ENCODE data around the gene THEM5.

Gene THEM5

DNA sequence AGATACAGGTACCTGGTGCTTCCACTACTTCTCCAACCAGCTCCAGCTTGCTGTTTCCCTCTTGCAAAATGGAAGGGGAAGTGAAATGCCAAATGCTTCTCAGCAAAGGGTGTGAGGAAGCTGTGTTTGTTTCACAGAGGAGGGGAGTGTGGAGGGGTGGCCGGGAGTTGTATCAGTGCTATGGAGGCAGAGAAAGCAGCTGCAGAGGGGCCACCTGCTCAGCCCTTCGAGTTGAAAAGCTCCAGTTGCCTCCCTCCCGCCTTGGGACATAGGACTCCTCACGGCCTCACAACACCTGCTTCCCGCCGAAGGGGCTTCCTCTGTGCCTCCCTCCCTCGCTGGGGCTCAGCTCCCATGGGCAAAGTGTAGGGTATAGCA lies 36.2 kb downstream of the THEM5 start:
- DNase-seq, result no peak

DNA sequence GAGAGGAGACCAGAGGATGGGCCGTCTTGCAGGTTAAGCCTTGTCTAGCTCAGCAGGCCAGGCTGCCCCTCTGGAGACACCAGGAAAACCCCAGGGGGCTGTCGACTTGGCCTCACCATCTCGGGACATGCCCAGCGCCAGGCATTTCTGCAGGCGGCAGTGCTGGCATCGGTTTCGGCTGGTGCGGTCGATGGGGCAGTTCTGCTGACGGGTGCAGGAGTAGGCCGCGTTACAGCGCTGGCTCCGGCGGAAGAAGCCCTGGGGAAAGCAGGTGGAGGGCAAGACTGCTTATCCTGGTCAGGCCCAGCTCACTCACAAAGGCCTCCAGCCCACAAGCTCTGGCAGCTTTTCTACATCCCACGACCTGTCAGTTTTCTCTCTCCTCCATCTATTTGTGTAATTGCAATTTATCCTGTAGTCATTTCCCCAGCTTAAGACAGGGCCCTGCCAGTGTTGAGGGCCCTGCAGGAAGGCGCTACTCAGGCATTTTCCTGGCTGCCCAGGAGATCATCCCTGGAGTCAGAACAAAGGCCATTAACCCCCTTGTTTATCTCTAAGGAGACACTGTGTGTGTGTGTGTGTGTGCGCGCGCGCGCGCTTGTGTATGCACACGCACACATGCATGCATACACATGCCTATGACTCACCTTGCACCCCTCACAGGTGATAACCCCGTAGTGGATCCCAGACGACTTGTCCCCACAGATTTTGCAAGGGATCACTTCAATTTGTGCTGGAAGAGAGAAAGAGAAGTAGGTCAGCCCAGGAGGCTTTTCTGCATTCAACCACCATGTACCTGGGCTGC lies 36.8 kb downstream of the THEM5 start:
- no peak for DNase-seq

DNA sequence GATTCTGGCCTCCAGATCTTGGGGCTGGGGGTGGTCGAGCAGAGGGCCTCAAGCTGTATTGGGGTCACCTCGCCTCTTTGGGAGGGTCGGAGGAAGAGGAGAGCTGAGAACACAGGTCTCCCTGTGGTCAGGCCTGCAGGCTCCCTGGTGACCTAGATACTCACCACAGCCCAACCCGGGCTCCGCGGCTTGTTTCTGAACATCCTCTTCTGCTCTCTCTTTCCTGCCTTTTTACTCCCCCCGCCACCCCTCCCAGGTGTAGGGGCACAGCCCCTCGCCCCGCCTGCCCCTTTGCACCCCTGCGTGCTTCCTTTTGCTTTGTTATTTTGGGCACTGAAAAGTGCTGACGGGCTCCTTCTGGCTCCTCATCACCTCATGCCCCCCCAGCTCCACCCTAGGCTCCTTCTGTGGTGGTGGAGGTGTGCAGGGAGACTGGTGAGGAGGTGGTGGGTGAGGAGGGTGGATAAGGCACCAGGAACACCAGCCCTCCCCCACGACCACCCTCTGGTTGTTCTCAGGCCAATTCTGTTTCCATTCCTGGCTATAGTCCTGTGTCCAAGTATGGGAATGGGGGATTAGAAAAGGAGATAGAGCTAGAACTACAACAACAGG lies 37.7 kb downstream of the THEM5 start:
- no peak for DNase-seq

DNA sequence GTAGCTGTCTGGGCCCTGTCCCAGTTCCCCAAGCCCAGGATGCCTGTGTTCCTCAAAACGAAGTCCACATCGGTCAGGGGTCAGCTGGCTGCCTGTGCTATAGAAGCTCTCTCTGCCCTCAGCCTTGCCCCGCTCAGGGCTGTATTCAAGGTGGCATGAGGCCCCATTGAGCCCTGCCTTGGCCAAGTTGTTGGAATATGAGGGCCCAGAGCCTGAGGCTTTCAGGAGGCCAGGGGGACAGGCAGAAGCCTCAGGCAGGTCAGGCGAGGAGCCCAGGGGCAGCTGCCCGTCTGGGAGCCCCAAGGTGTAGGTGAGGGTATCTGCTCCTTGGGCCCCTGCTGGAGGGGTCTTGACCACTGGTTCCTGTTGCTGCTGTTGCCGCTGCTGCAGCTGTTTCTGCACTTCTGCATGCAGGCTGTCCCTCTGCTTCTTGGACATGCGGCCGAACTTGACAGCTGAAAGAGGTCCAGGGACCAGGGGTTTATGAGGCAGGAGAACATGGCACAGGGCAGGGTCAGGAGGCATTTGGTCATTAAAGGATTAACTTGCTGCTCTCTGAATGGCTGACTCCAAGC lies 38.5 kb downstream of the THEM5 start:
- DNase-seq, result no peak

DNA sequence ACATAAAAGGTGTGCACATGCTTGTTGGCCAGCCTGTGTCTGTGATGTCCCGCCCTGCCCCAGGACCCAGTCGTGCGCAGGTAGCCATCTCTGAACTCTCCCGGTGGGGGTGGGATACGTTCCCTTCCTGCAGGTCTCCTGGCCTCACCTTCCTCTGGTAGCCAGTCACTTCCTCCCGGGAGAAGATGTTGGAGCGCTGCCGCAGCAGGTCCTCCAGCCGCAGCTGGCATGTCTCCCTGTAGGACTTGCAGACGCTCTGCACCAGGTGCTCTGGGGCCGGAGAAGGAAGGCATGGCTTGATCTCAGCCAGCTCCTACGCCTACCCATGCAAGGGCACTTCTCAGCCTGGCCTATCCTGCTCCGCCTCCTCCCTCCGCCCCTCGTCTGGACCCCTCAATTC lies 39.1 kb downstream of the THEM5 start:
- no peak for DNase-seq

DNA sequence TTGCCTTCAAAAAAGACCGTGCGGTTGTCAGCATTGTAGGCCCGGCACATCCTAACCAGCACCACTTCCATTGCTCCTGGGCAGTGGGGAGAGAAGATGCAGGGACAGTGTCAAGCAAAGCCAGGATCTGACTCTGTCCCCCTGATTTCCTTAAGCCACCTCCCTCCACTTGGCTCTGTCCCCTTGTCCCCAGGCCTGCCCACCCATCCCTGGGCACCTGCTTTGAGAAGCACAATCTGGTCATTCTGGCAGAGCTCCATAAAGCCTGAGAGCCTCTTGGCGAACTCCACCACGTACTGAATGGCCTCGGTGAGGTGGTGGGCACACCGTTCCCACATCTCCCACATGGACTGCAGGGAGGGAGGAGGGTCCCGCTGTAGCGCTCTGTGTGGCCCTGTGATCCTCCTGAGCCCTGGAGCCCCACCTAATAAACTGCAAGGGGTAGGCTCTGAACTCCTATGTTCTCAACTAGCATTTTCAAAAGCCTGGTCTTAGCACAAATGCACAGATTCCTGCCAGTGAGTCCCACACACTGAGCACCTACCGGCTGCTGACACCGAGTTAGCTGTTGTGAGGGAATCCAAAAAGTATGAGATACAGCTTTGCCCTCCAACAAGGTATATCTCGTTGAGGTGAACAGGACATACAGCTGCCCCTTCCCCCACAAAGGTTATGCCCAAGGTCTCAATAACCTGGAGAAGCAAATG lies 40.1 kb downstream of the THEM5 start:
- DNase-seq, result no peak

DNA sequence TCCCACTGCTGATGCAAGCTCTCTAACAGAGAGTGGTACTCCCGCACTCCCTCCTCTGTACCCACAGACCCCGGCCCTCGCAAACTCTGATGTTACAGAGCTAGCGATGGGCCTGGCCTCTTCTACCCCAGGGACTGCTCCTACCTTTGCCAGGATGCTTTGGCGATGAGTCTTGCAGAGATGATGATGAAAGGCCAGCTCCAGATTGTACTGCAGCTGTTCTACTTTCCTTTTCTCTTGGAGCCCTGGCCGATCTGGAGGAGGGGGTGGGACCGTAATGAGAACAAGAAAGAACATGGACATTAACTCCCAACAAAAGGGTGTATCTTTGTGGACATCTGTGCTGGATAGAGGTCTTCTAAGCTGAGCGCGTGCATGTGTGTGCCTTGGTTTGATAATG lies 42.3 kb downstream of the THEM5 start:
- peak; percentile 48 for DNase-seq

DNA sequence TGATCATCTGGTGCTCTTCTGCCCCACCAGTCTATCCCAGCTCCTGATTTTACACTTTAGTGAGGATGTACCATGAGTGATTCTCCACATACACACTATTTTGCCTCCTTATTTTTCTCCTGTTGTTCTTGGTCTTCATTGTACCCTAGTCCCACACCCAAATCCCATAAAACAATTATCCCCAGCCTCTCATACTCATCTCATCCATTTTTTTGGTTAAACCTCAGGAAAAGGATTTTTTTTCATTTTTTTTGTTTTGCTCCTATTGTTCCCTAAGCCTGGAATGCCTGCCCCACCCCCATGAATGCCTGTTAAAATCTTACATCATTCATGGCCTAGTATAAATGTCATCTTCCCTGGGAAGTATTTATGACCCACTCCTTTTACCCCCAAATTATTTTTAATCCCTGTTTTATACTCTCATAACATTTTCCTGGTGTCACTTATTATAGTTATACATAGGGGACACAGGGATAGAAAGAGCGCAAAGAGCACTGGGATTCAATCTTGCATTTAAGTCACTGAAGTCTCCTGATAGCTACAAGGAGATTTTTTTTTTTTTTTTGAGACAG lies 43.4 kb downstream of the THEM5 start:
- DNase-seq, result peak; percentile 14

DNA sequence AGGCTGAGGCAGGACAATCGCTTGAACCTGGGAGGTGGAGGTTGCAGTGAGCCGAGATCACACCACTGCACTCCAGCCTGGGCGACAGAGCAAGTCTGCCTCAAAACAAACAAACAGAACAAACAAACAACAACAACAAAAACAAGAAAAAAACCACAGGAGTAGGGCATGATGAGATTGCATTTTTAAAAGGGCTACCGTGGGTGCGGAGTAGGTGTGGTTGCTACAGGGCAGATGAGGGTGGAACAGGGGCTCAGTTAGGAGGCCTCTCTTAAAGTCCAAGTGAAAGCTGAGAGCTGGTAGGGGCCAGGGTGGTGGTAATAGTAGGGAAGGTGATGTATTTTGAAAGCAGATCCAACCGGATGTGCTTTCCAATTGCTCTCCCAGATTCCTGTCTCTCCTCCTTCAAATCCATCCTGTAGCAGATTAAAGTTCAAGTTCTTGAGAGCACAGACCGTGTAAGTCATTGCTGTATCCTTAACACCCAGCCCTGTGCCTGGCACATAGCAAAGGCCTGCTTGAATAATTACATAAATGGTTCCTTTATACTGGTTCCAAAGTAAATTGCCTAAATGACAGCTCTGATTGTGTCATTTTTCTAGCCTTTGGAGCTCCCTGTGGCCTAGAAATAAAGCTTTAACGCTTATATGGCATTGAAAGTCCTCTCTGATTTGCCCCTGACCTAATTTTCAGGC lies 44.1 kb downstream of the THEM5 start:
- no peak for DNase-seq

DNA sequence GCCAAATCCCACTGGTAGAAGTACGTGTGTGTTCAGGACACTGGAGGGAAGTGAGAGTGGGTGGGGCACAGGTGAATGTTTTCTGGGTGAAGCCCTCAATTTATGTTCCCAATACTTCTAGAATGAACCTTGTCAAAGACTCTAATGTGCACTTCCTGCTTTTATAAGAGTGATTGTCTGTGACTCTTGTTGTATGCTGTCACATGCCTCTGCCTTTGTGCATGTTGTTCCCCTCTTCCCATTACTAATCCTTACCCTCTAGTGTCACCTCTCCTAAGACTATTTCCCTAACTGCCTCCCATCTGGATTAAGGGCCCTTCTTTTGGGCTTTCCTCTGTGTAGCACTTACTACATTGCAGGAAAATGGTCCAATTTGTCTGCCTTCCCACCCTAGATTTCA lies 45.7 kb downstream of the THEM5 start:
- DNase-seq, result no peak

DNA sequence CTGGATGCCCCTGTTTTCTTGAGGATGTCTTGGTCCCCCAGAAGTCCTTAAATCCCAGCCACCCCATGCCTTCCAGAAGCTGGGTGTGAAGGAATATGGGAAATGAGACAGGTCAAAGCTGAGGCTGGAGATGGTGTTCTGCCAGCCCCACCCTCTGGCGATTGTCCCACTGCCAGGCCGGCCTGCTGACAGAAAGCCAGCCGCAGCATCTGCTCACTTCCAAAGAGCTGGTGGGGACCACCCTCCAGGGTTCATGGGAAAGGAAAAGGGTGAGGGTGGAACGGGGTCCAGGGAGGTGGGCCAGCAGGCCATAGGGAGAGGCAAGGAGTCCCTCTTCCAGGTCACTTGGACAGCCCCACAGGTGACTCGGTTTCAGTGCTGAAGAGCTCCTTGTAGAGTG lies 46.4 kb downstream of the THEM5 start:
- no peak for DNase-seq

DNA sequence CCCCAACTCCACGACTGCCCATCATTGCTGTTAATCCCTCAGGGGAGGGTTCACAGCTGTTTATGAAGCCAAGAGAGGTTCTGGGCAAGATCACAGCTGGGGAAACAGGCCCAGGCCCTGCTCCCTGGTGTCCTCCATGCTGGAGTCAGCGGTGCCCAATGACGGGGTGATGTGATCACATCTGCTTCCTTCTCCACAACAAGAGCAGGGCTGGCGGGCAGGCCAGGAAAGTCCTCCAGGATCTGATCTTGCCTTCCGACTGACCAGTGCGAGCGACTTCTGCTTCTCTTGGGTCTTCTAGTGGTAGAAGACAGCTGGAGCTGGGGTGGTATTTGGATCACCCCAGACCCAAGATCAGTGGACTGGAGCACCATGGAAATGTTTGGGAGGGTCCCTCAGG lies 47.3 kb downstream of the THEM5 start:
- DNase-seq, result no peak

DNA sequence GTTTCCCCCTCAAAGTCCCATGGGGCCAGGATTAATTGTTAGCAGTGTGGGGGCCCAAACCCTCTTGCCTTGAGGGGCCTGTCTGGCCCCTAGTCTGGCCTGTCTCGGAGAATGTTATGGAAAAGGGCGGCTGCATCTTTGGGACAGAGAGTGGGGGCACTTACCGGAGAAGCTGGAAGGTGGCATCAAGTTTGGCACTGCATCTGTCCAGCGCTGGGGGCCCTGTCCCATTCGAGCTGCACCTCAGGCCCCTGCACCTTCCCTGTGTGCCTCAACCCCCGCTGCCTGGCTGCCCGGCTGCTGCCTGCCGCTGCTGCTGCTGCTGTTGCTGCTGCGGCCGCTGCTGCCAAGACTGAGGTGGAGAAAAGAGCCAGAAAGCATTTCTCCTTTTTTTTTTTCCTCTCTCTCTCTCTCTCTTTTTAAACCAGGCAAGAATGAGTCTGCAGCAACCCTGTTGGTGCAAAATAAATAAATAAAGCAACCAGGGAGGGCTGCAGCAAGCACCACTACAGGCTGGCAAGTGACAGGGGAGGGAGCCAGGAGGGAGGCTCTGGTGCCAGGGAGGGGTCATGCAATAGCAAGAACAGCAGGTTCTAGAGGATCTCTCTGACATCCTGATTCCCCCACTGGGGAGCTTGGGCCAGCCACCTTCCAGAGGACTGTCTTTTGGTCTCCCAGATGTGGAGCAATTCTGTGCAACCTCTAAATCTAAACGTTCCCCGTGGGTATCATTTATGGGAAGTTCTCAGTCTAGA lies 48.3 kb downstream of the THEM5 start, which contains the start of gene LINGO4:
Gene LINGO4 (minus strand): TSS at position 354 of the 755 bp plus-strand sequence. CDS start 2,715 bp downstream, outside the sequence.
- DNase-seq, result no peak

DNA sequence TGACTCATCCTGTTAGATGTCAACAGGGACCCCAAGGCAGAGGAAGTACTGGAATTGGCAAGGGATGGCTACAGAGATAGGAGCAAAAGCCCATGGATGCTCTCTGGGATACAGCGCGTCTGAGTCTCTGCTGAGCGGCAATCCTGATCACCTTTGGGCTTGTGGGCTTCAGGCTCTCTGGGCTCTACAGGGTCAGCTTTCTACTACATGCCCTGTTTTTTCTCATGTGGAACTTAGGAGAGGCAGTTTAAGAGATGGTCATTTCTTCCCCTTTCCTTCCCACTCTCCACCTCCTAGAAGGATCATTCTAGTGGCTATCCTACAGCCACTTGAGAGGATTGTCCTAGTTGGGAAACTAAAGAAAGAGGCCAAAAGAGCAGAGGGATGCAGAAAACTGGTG lies 49.6 kb downstream of the THEM5 start:
- DNase-seq, result no peak

DNA sequence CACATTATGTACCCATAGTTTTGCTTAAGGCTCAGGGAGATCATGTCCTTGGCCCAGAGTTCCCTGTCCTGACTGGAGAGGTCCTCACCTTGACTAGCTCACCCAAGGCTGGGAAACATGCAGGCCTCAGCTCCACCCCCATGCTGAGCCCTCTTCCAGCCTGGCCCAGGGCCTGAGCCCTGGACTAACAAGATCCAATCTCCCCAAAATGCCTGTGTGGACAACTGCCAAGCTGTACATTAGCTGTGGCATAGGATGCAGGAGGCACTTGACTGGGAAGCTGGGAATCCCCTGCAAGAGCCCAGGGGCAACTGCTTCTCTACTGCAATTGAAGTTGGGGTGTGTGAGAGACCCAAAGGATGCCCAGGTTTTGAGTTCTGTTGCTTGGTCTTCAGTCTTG lies 50.3 kb downstream of the THEM5 start:
- no peak for DNase-seq

DNA sequence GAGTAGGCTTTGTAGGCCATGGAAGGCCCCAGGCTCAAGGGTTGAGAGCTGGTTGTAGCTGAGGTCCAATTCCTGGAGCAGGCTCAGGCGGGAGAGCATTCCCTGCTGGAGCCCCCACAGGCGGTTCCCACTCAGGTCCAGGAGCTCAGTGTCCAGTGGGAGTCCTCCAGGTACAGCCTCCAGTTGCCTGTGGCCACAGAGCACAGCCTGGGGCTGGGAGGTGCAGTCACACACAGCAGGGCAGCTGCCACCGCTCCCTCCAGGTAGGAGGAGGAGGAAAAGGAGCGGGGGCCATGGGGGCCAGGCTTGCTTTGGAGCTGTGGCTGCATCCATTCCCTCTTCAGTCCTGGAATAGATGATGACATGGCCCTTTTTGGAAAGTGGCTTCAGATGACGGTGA lies 51.1 kb downstream of the THEM5 start:
- DNase-seq, result no peak

DNA sequence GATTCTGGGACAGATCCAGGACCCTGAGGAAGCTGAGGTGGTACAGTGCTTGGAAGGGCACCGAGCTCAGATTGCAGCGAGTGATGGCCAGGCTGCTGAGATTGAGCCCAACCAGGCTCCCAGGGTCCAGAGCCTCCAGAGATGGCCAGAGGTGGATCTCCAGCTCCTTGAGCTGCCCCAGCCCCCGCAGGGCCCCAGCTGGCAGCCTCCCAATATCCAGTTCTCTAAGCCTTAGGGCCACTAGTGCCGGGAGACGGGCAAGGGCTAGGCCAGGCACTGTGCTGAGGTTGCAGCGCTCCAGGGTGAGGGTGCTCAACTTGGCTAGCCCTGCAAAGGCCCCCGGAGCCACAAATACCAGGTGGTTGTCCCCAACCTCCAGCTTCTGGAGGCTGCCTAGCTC lies 51.7 kb downstream of the THEM5 start:
- no peak for DNase-seq

DNA sequence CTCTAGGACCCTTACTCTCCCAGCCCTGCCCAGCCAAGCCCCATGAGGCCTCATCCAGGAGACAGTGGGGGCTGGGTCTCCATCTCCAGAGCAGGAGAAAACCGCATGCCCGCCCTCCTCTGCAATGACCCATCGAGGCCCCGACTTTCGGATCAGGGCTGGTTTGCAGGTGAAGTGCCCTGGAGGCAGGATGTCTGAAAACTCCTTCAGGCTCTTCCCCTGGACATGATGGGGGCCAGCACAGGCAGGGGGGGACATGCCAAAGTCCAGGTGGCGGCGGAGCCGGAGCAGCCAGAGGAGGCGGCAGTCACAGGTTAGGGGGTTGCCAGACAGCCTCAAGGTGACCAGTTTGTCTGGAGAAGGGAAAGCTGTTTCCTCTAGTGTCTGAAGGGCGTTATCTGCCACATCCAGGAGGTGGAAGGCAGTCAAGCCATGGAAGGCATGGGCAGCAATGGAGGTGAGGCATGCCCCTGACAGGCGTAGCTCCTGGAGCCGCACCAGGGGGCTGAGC lies 52.1 kb downstream of the THEM5 start:
- no peak for DNase-seq

DNA sequence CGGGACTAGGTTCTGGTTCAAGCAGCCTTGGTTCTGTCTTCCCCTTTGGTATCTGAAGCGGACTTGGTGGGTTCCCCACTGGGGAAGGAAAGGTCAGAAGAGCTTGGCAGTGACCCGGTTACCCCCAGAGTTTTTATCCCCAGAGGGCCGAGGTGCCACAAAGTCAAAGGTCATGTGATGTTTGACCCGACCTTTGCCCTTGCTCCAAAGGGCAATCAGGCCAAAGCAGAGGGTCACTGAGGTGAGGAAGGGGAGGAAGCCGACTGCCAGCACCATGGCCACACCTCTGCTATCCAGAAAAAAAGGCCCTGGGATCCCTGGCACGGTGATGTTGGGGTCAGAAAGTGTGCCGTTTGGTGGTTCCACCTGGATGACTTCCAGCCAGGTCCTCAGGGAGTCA lies 52.7 kb downstream of the THEM5 start:
- DNase-seq, result no peak

DNA sequence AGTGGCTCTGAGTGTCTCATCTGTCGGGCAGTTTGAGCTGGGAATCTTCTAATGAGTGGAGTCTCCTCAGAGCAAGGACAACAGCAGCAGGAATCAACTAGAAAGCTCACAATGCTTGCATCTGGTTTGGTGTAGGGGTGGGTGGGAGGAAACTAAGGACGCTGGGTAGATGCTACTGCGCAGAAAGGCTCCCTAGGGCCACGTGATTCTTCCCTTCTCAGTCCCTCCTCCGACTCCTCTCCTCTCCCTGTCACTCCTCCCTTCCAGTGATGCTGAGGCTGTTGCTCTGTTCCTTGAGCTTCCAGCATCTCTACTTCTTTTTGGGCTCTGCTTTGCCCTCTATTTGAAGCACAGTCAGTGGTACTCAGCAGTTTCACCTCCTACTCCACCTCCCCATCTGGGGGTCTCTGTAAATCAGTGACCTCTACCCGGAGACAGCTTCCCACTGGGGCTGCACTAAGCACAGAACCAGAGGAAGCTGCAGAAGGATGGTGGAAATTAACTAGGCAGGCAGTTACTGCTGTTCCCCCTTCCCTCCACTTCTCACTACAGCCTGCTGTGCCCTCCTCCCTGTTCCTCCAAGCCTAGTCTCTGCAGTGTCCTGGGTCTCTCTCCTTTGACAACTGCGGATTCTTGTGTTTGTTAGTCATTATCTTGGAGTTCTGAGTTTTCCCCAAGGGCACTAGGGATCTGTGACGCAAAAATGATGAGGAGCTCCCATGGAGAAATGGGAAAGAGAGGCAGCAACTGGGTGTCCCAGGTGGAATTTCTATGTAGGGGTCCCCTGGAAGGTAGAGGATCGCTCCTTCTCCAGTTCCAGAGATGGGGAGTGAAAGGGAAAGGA lies 54.1 kb downstream of the THEM5 start:
- no peak for DNase-seq

Data from fibroblast of skin of abdomen (primary cell).